A549 (cell line): ENCODE measurements around the gene DTX3L.

Experiments used
- CBX2 ChIP-seq: fragments of 200-600 bp; sonication (generic); IDR thresholded peaks from 2 replicates; pipeline ENCODE4 v1.6.1; 2016; ENCODE audit warnings: low read depth, mild to moderate bottlenecking, borderline replicate concordance
- CBX8 ChIP-seq: fragments of 200-600 bp; sonication (generic); IDR thresholded peaks from 2 replicates; pipeline ENCODE4 v1.6.1; 2016
- CEBPB ChIP-seq, 2 experiments: fragments of >200 bp in 1 of 2; sonication (Bioruptor Twin) in 1 of 2; formaldehyde crosslinking in 1 of 2; IDR thresholded peaks; 2 replicates each; pipeline ENCODE4 v1.6.1; 2012 to 2016
- CTCF ChIP-seq: fragments of >200 bp; sonication (Bioruptor Twin); formaldehyde crosslinking; IDR thresholded peaks from 3 replicates; pipeline ENCODE4 v1.5.1; 2016
- ELK1 ChIP-seq: fragments of 150-350 bp; IDR thresholded peaks from 2 replicates; pipeline ENCODE4 v1.6.1; 2014; ENCODE audit warnings: low read depth, mild to moderate bottlenecking, low read length
- EP300 ChIP-seq, 2 experiments: fragments of >200 bp; sonication (Bioruptor Twin); formaldehyde crosslinking; IDR thresholded peaks; 2 replicates in 1 of 2; 3 replicates in 1 of 2; pipeline ENCODE4 v1.6.1; 2016 to 2017
- PHF8 ChIP-seq: fragments of 200-600 bp; sonication (generic); IDR thresholded peaks from 2 replicates; pipeline ENCODE4 v1.6.1; 2016; ENCODE audit warnings: low read depth, mild to moderate bottlenecking, antibody characterized with exemption, moderate library complexity, borderline replicate concordance
- POLR2A ChIP-seq: IDR thresholded peaks from 2 replicates; pipeline ENCODE4 v1.6.1; 2012; ENCODE audit warnings: mild to moderate bottlenecking, low read length
- POLR2AphosphoS2 ChIP-seq: conservative IDR thresholded peaks from 2 replicates; pipeline ENCODE4 v1.6.1; 2012; ENCODE audit warnings: low read length, improper control_type of control experiment, inconsistent platforms
- RAD21 ChIP-seq, 2 experiments: fragments of >200 bp in 1 of 2; sonication (Bioruptor Twin) in 1 of 2; formaldehyde crosslinking in 1 of 2; IDR thresholded peaks in 1 of 2; conservative IDR thresholded peaks in 1 of 2; 2 replicates in 1 of 2; 3 replicates in 1 of 2; pipeline ENCODE4 v1.6.1; 2012 to 2018; ENCODE audit warnings: inconsistent platforms in 1 of 2
- RCOR1 ChIP-seq: fragments of 150-350 bp; IDR thresholded peaks from 2 replicates; pipeline ENCODE4 v1.6.1; 2014; ENCODE audit warnings: antibody characterized with exemption, low read length, low read depth
- REST ChIP-seq: fragments of 200-600 bp; sonication (generic); IDR thresholded peaks from 2 replicates; pipeline ENCODE4 v1.6.1; 2016; ENCODE audit warnings: antibody characterized with exemption, mild to moderate bottlenecking, moderate library complexity
- SREBF2 ChIP-seq: fragments of 450-650 bp; IDR thresholded peaks from 2 replicates; pipeline ENCODE4 v1.6.1; 2014; ENCODE audit warnings: mild to moderate bottlenecking, moderate library complexity

- TF ChIP-seq CTCF = no peak
- no peak for TF ChIP-seq POLR2A
- no peak for TF ChIP-seq CBX8
- no peak for TF ChIP-seq POLR2AphosphoS2
- no peak for TF ChIP-seq EP300 (IDR thresholded peaks at IDR 0.05)
- no peak for TF ChIP-seq CEBPB (IDR thresholded peaks at IDR 0.05)
- no peak for TF ChIP-seq SREBF2
- no peak for TF ChIP-seq REST
- TF ChIP-seq RAD21 (conservative IDR thresholded peaks at IDR 0.05 in 1 of 2, IDR thresholded peaks at IDR 0.05 in 1 of 2) = no peak
- TF ChIP-seq CBX2 = no peak
- no peak for TF ChIP-seq ELK1
- no peak for TF ChIP-seq RCOR1
- TF ChIP-seq PHF8 = no peak
These were observed 59.1 kb downstream of the DTX3L start for GRCh38 chr3:122623031-122623829.
